ENCODE results near the gene NEDD9.

Gene NEDD9

DNA sequence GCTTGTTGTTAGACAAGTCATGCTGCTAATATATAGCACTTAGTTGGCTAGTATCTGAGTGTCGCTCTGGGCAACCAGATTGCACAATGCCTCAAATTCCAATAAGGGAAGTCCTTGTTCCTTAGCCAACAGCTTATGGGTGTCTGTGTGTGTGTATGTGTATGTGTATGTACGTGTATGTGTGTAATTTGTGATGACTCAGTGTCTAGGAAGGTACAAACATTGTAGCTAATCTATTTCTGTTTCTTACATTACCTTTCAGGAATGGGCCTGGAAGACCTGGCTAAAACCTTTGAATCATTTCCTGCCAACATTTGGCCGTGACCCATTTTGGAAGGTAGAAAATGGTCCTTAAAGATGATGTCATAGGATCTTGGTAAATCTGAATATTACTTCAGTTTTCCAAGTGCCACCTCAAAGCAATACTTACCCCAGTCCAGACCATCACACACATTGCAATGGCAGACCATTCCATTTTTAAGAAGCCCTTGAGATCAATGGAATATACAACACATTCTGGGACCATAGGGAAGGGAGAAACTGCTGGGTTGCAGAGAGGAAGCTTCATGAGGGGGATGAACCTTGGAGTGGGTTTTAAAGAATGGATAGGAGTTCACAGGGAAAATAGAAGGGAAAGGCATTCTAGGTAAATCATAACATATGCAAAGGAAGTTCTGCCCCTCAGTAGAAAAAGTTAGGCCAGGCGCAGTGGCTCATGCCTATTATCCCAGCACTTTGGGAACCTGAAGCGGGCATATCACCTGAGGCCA is 25.1 kb downstream of the NEDD9 start:
- no peak overlapping the region for H3K4me3 ChIP-seq (ENCODE audit: low read length)
- H3K36me3 ChIP-seq (replicated peaks; ENCODE audit: insufficient read depth, low read length), result no peaks in the 10 kb centered on the region
- DNase-seq, result no peak
- no peak for TF ChIP-seq EZH2phosphoT487 (IDR thresholded peaks at IDR 0.05; ENCODE audit: low read length)
- TF ChIP-seq EZH2 (optimal IDR thresholded peaks at IDR 0.05; ENCODE audit: low read depth, low read length), result no peak
- TF ChIP-seq, protein P1, sequence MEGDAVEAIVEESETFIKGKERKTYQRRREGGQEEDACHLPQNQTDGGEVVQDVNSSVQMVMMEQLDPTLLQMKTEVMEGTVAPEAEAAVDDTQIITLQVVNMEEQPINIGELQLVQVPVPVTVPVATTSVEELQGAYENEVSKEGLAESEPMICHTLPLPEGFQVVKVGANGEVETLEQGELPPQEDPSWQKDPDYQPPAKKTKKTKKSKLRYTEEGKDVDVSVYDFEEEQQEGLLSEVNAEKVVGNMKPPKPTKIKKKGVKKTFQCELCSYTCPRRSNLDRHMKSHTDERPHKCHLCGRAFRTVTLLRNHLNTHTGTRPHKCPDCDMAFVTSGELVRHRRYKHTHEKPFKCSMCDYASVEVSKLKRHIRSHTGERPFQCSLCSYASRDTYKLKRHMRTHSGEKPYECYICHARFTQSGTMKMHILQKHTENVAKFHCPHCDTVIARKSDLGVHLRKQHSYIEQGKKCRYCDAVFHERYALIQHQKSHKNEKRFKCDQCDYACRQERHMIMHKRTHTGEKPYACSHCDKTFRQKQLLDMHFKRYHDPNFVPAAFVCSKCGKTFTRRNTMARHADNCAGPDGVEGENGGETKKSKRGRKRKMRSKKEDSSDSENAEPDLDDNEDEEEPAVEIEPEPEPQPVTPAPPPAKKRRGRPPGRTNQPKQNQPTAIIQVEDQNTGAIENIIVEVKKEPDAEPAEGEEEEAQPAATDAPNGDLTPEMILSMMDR (IDR thresholded peaks at IDR 0.05; ENCODE audit: low read length), result no peak
- no peaks in the 10 kb centered on the region for H3F3A ChIP-seq (ENCODE audit: insufficient read depth, low read length)
- H4K20me1 ChIP-seq (ENCODE audit: insufficient read depth, low read length), result no peaks in the 10 kb centered on the region
- no peaks in the 10 kb centered on the region for H3K27me3 ChIP-seq (replicated peaks; ENCODE audit: insufficient read depth, low read length)
- H3K9me3 ChIP-seq (replicated peaks; ENCODE audit: insufficient read depth, low read length), result no peaks in the 10 kb centered on the region
- no peaks in the 10 kb centered on the region for H3K4me1 ChIP-seq (ENCODE audit: low read length)
- H3K9ac ChIP-seq (ENCODE audit: low read length), result no peak overlapping the region
- no peaks in the 10 kb centered on the region for H3K79me2 ChIP-seq (ENCODE audit: low read length)
- H3K4me2 ChIP-seq (ENCODE audit: low read depth, low read length), result no peak overlapping the region
- no peaks in the 10 kb centered on the region for H3K9me2 ChIP-seq (replicated peaks; ENCODE audit: insufficient read depth, low read length)
- H2AFZ ChIP-seq (ENCODE audit: low read length), result no peak overlapping the region
- H3K27ac ChIP-seq (ENCODE audit: low read length), result no peak overlapping the region

DNA sequence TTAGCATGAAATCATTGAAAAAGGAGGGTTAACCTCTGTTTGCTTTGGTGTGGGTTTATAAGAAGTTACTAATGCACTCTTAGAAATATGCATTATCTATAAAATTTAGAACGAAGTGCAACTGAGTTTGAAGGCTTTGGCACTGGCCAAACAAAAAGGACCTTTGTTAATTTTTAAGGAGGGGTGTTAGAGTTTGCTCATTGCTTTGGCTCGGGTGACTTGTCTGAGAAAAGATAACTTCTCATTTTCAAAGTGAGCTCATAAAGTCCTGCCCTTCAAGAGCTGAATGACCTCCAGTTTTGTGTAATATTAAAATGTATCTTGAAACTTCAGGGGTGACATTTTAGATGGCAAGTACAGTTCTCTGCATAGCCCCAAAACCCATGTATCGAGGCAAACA is 25.9 kb downstream of the NEDD9 start:
- no peaks in the 10 kb centered on the region for H4K20me1 ChIP-seq (ENCODE audit: insufficient read depth, low read length)
- H3K9me3 ChIP-seq (replicated peaks; ENCODE audit: insufficient read depth, low read length), result no peaks in the 10 kb centered on the region
- no peak overlapping the region for H3K4me2 ChIP-seq (ENCODE audit: low read depth, low read length)
- no peaks in the 10 kb centered on the region for H3K9me2 ChIP-seq (replicated peaks; ENCODE audit: insufficient read depth, low read length)
- no peak for DNase-seq
- no peaks in the 10 kb centered on the region for H3K4me1 ChIP-seq (ENCODE audit: low read length)
- no peak for TF ChIP-seq EZH2phosphoT487 (IDR thresholded peaks at IDR 0.05; ENCODE audit: low read length)
- no peak for TF ChIP-seq EZH2 (optimal IDR thresholded peaks at IDR 0.05; ENCODE audit: low read depth, low read length)
- TF ChIP-seq, protein P1 (IDR thresholded peaks at IDR 0.05; ENCODE audit: low read length), result no peak
- H2AFZ ChIP-seq (ENCODE audit: low read length), result no peak overlapping the region
- no peaks in the 10 kb centered on the region for H3K27me3 ChIP-seq (replicated peaks; ENCODE audit: insufficient read depth, low read length)
- no peaks in the 10 kb centered on the region for H3K79me2 ChIP-seq (ENCODE audit: low read length)
- H3K36me3 ChIP-seq (replicated peaks; ENCODE audit: insufficient read depth, low read length), result no peaks in the 10 kb centered on the region
- no peak overlapping the region for H3K9ac ChIP-seq (ENCODE audit: low read length)
- no peak overlapping the region for H3K4me3 ChIP-seq (ENCODE audit: low read length)
- no peaks in the 10 kb centered on the region for H3F3A ChIP-seq (ENCODE audit: insufficient read depth, low read length)
- no peak overlapping the region for H3K27ac ChIP-seq (ENCODE audit: low read length)

DNA sequence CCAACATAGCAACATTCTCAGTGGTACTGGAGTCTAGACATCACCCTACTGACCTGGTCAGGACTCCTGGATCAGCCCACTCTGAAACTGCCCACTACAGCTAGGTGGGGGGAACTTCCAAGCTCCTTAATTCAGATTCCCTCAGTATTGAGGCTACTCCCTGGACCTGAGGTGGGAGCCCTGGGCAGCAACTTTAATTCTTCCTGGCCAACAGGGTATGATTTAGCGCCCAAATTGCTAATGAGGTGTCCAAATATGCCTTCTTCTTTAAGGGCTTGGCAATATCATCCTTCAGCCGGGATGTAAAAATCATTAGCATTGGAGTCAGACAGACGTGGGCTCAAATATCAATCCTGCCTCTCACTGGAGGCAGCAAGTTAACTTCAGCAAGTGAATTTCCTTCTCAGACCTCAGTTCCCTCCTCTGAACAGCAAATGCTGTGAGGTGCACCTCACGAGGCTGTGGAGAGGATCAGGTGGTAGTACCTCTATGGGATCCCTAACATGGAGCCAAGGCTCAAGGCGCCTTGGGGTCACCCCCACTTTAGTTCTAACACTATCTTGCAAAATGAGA is 27.6 kb downstream of the NEDD9 start:
- Histone ChIP-seq H3K9me3 (replicated peaks; ENCODE audit: insufficient read depth, low read length) (no peaks in the 10 kb centered on the region), H3K36me3 (replicated peaks; ENCODE audit: insufficient read depth, low read length) (no peaks in the 10 kb centered on the region), H3K4me3 (ENCODE audit: low read length) (no peak overlapping the region), H2AFZ (ENCODE audit: low read length) (no peak overlapping the region), H4K20me1 (ENCODE audit: insufficient read depth, low read length) (no peaks in the 10 kb centered on the region), H3K27me3 (replicated peaks; ENCODE audit: insufficient read depth, low read length) (no peaks in the 10 kb centered on the region), H3K9ac (ENCODE audit: low read length) (no peak overlapping the region), H3K4me1 (ENCODE audit: low read length) (0 out of 2 replicates have a peak, but pooled peaks cover 4% of the 10 kb centered on the region), H3K79me2 (ENCODE audit: low read length) (no peaks in the 10 kb centered on the region), H3K9me2 (replicated peaks; ENCODE audit: insufficient read depth, low read length) (no peaks in the 10 kb centered on the region), H3K4me2 (ENCODE audit: low read depth, low read length) (no peak overlapping the region), H3F3A (ENCODE audit: insufficient read depth, low read length) (no peaks in the 10 kb centered on the region), H3K27ac (ENCODE audit: low read length) (no peak overlapping the region)
- DNase-seq, result no peak
- TF ChIP-seq EZH2phosphoT487 (IDR thresholded peaks at IDR 0.05; ENCODE audit: low read length), result no peak
- TF ChIP-seq, protein P1 (IDR thresholded peaks at IDR 0.05; ENCODE audit: low read length), result no peak
- no peak for TF ChIP-seq EZH2 (optimal IDR thresholded peaks at IDR 0.05; ENCODE audit: low read depth, low read length)

All from MM.1S (cell line).